K562 (cell line): ENCODE measurements around the gene APOL4. TPM values are rescaled to one million over a fixed set of nuclear protein-coding genes. Genes with fewer than 3 reads are reported as not detected.

ENCODE experiments used
- CTBP1 ChIP-seq: fragments of 450-650 bp; IDR thresholded peaks from 2 replicates; pipeline ENCODE4 v1.6.1; 2016; ENCODE audit warnings: borderline replicate concordance
- DEAF1 ChIP-seq: fragments of 450-650 bp; formaldehyde crosslinking; IDR thresholded peaks from 2 replicates; pipeline ENCODE4 v1.4.0; 2020; ENCODE audit warnings: mild to moderate bottlenecking, moderate library complexity
- FOXJ2 ChIP-seq: fragments of 200-800 bp; sonication (Bioruptor generic); IDR thresholded peaks from 2 replicates; pipeline ENCODE4 v1.6.1; 2016; ENCODE audit warnings: missing genetic modification characterization, missing compliant biosample characterization
- HIVEP1 ChIP-seq: fragments of 250-450 bp; sonication (Bioruptor Pico); IDR thresholded peaks from 2 replicates; pipeline ENCODE4 v1.4.0; 2020; ENCODE audit warnings: mild to moderate bottlenecking
- ID3 ChIP-seq, 2 experiments: fragments of 250-450 bp in 1 of 2; fragments of 450-650 bp in 1 of 2; sonication (Bioruptor Pico) in 1 of 2; IDR thresholded peaks; 2 replicates each; pipeline versions ENCODE4 v1.6.1 to v1.8.0; 2016 to 2021; ENCODE audit warnings: mild to moderate bottlenecking in 2 of 2, moderate library complexity in 2 of 2, missing compliant biosample characterization in 1 of 2, missing genetic modification characterization in 1 of 2
- LARP7 ChIP-seq: fragments of 450-650 bp; IDR thresholded peaks from 2 replicates; pipeline ENCODE4 v1.6.1; 2016
- NRF1 ChIP-seq, 2 experiments: fragments of 450-650 bp; IDR thresholded peaks in 1 of 2; conservative IDR thresholded peaks in 1 of 2; 2 replicates each; pipeline ENCODE4 v1.6.1; 2014; ENCODE audit warnings: mild to moderate bottlenecking in 2 of 2
- REST ChIP-seq, 2 experiments: fragments of 450-650 bp; formaldehyde crosslinking in 1 of 2; IDR thresholded peaks; 2 replicates each; pipeline versions ENCODE4 v1.4.0 to v1.6.1; 2014 to 2020; ENCODE audit warnings: mild to moderate bottlenecking in 2 of 2, borderline replicate concordance in 1 of 2, low read depth in 1 of 2
- SMAD4 ChIP-seq: fragments of 250-450 bp; sonication (Bioruptor Pico); conservative IDR thresholded peaks from 2 replicates; pipeline ENCODE4 v1.8.0; 2021; ENCODE audit warnings: inconsistent platforms, mild to moderate bottlenecking, moderate library complexity
- ZBTB1 ChIP-seq: sonication (generic); formaldehyde crosslinking; IDR thresholded peaks from 2 replicates; pipeline ENCODE4 v1.8.1; 2023; ENCODE audit warnings: missing genetic modification reagents, low read depth, mild to moderate bottlenecking, borderline replicate concordance
- ZNF740 ChIP-seq, 3 experiments: fragments of 200-800 bp in 1 of 3; sonication (Bioruptor generic) in 1 of 3; sonication (generic) in 1 of 3; formaldehyde crosslinking in 1 of 3; IDR thresholded peaks; 2 replicates each; pipeline versions ENCODE4 v1.6.1 to v1.8.0; 2016 to 2022; ENCODE audit warnings: mild to moderate bottlenecking in 2 of 3, missing compliant biosample characterization in 2 of 3, missing genetic modification characterization in 2 of 3, missing genetic modification reagents in 1 of 3
- polyA plus RNA-seq, 8 experiments: library from polyadenylated mRNA; depleted of rRNA in 4 of 8; stranded (reverse) in 5 of 8; unstranded in 3 of 8; fragments of >200 nt; fragmentation: Nextera tagmentation in 2 of 8; fragmentation: Illumina TruSeq in 1 of 8; extraction: Ambion mirVana in 2 of 8; extraction: Trizol in 1 of 8; gene quantifications; 2 replicates each; pipeline versions ENCODE4 v1.2.1 to v1.2.3, GENCODE V29; 2011 to 2014; ENCODE audit warnings: inconsistent platforms in 1 of 8, missing spikeins in 1 of 8
- total RNA-seq, 7 experiments: library from RNA; depleted of rRNA in 6 of 7; stranded (reverse); fragments of >200 nt in 6 of 7; fragmentation: Illumina TruSeq in 2 of 7; extraction: Trizol in 2 of 7; gene quantifications; 2 replicates each; pipeline versions ENCODE4 v1.2.1 to v1.2.3, GENCODE V29; 2011 to 2021; ENCODE audit warnings: low replicate concordance in 1 of 7

Gene APOL4
- total and polyA plus RNA-seq, 9 of the 15 experiments (the other 6 are each of a cell fraction or from before 2014, with no cell fraction given), result 6.5 to 15.0 (median 9.8) TPM

GRCh38 chr22:36180038-36180880 lies 21.4 kb downstream of the APOL4 start (continued):
- TF ChIP-seq REST (IDR thresholded peaks at IDR 0.05; ENCODE audit: borderline replicate concordance) (peak; percentile 71), REST (CRISPR knock-in tag; IDR thresholded peaks at IDR 0.05; ENCODE audit: low read depth) (no peak), CTBP1 (no peak; the same call in 1 of the 2 replicates), HIVEP1 (CRISPR knock-in tag) (no peak), LARP7 (no peak), DEAF1 (CRISPR knock-in tag) (peak; percentile 38; the same call in 1 of the 2 replicates), ID3 (CRISPR knock-in tag; IDR thresholded peaks at IDR 0.05) (no peak), ID3 (tag; IDR thresholded peaks at IDR 0.05) (no peak), NRF1 (conservative IDR thresholded peaks at IDR 0.05 in 1 of 2, IDR thresholded peaks at IDR 0.05 in 1 of 2) (no peak), ZBTB1 (no peak), SMAD4 (CRISPR knock-in tag) (no peak), FOXJ2 (no peak), ZNF740 (CRISPR knock-in tag; IDR thresholded peaks at IDR 0.05) (no peak), ZNF740 (tag; IDR thresholded peaks at IDR 0.05) (no peak)
